ENCODE results near the gene MDP1.

The MDP1 gene

GRCh38 chr14:24198814-24199524 is 16.9 kb downstream of the MDP1 start:
- no peak for DNase-seq (ENCODE audit: low read depth in 2 of 2)

- no peak for DNase-seq (ENCODE audit: low read depth in 2 of 2)
Measured at GRCh38 chr14:24197056-24197450, 18.8 kb downstream of the MDP1 start.

GRCh38 chr14:24196071-24197055 is 19.5 kb downstream of the MDP1 start:
- no peak for DNase-seq (ENCODE audit: low read depth in 2 of 2)

GRCh38 chr14:24195186-24196070 is 20.4 kb downstream of the MDP1 start, which contains the start of gene TM9SF1:
Gene TM9SF1 (minus strand): TSS chr14:24195441. CDS start chr14:24195019, 422 bp downstream.
- peak; percentile 80 to 83 for DNase-seq (ENCODE audit: low read depth in 2 of 2)

GRCh38 chr14:24194873-24195185 is 21.0 kb downstream of the MDP1 start:
- no peak for DNase-seq (ENCODE audit: low read depth in 2 of 2)

GRCh38 chr14:24194186-24194872 is 21.5 kb downstream of the MDP1 start:
- DNase-seq (ENCODE audit: low read depth in 2 of 2) = no peak

- DNase-seq (ENCODE audit: low read depth in 2 of 2) = no peak
Measured at GRCh38 chr14:24192933-24193332, 22.9 kb downstream of the MDP1 start.

GRCh38 chr14:24190416-24190815 is 25.4 kb downstream of the MDP1 start:
- no peak for DNase-seq (ENCODE audit: low read depth in 2 of 2)

GRCh38 chr14:24189460-24189859 is 26.4 kb downstream of the MDP1 start:
- no peak for DNase-seq (ENCODE audit: low read depth in 2 of 2)

- DNase-seq (ENCODE audit: low read depth in 2 of 2) = no peak
Measured at GRCh38 chr14:24189059-24189375, 26.8 kb downstream of the MDP1 start.

- peak; percentile 92 to 93 for DNase-seq (ENCODE audit: low read depth in 2 of 2)
Measured at GRCh38 chr14:24188251-24189058, 27.4 kb downstream of the MDP1 start, which contains the start of gene IPO4. Gene IPO4 (minus strand): TSS chr14:24188816. CDS start chr14:24188787, 29 bp downstream.

GRCh38 chr14:24187539-24187915 is 28.3 kb downstream of the MDP1 start:
- DNase-seq (ENCODE audit: low read depth in 2 of 2) = no peak

- DNase-seq (ENCODE audit: low read depth in 2 of 2) = no peak
Measured at GRCh38 chr14:24186831-24187538, 28.9 kb downstream of the MDP1 start.

GRCh38 chr14:24185741-24186140 is 30.1 kb downstream of the MDP1 start:
- DNase-seq (ENCODE audit: low read depth in 2 of 2) = no peak

GRCh38 chr14:24185026-24185425 is 30.8 kb downstream of the MDP1 start:
- no peak for DNase-seq (ENCODE audit: low read depth in 2 of 2)

GRCh38 chr14:24184104-24184970 is 31.5 kb downstream of the MDP1 start:
- no peak for DNase-seq (ENCODE audit: low read depth in 2 of 2)

- DNase-seq (ENCODE audit: low read depth in 2 of 2) = no peak
Measured at GRCh38 chr14:24183014-24183481, 32.8 kb downstream of the MDP1 start.

GRCh38 chr14:24182110-24182882 is 33.6 kb downstream of the MDP1 start:
- DNase-seq (ENCODE audit: low read depth in 2 of 2) = no peak

Data from stimulated activated CD8-positive, alpha-beta memory T cell treated with anti-CD3 and anti-CD28 coated beads, Interleukin-15, amount 100 ng/mL, for 48 hours (primary cell).